ENCODE data around the gene C6orf118. TPM values are rescaled to one million over a fixed set of nuclear protein-coding genes. Genes with fewer than 3 reads are reported as not detected.

Gene C6orf118
- total RNA-seq, 1 experiment from 2014 or later = not detected

GRCh38 chr6:165317723-165318122 is 8.3 kb upstream of the C6orf118 start:
- no peak for DNase-seq
- Histone ChIP-seq H3T11ph (ENCODE audit: low read length) (no peak overlapping the region), H3K9ac (ENCODE audit: extremely low read depth, insufficient read length, low read length) (no peak overlapping the region), H3K23ac (ENCODE audit: insufficient read length, low read depth, low read length) (no peak overlapping the region), H3K56ac (ENCODE audit: insufficient read length, low read depth, low read length) (no peak overlapping the region), H2BK15ac (ENCODE audit: low read depth, low read length) (no peak overlapping the region), H3K9me3 (ENCODE audit: control insufficient read depth, low read depth, low read length) (no peaks in the 10 kb centered on the region), H2BK12ac (ENCODE audit: insufficient read length, low read depth, low read length) (no peak overlapping the region), H3K14ac (ENCODE audit: insufficient read depth, low read length) (no peak overlapping the region), H3K4me1 (ENCODE audit: insufficient read depth, low read length) (no peaks in the 10 kb centered on the region), H2AFZ (ENCODE audit: low read length) (no peak overlapping the region), H3K79me1 (ENCODE audit: insufficient read depth, low read depth, low read length, poor library complexity, severe bottlenecking) (no peaks in the 10 kb centered on the region), H4K5ac (ENCODE audit: insufficient read length, low read depth, low read length) (no peak overlapping the region), H3K27me3 (ENCODE audit: insufficient read depth, low read length) (no peaks in the 10 kb centered on the region), H3K27ac (ENCODE audit: insufficient read length, low read depth, low read length) (no peak overlapping the region), H3K4me2 (ENCODE audit: insufficient read depth, insufficient read length, low read length) (no peak overlapping the region), H2BK20ac (ENCODE audit: low read depth, low read length, poor library complexity, severe bottlenecking) (no peak overlapping the region), H4K8ac (replicated peaks; ENCODE audit: insufficient read length, low read depth, low read length) (no peak overlapping the region), H4K20me1 (ENCODE audit: control insufficient read depth, insufficient read depth, insufficient read length) (no peaks in the 10 kb centered on the region), H3K23me2 (ENCODE audit: insufficient read length, low read depth, low read length, poor library complexity, severe bottlenecking) (no peaks in the 10 kb centered on the region), H3K79me2 (ENCODE audit: insufficient read depth, low read length) (no peaks in the 10 kb centered on the region), H3K18ac (ENCODE audit: insufficient read length, low read depth, low read length) (no peak overlapping the region), H2BK5ac (ENCODE audit: insufficient read length, low read length) (no peak overlapping the region), H2BK120ac (ENCODE audit: low read depth, low read length, poor library complexity, severe bottlenecking) (no peak overlapping the region), H2AK5ac (ENCODE audit: insufficient read length, low read length) (no peak overlapping the region), H4K91ac (ENCODE audit: insufficient read length, low read depth, low read length) (no peak overlapping the region), H3K4ac (ENCODE audit: low read depth, low read length) (no peak overlapping the region)
- Mint-ChIP-seq H3K27me3 (ENCODE audit: low read depth) (peaks cover 2% of the 10 kb centered on the region), H3K36me3 (ENCODE audit: insufficient read depth in 1 of 3, low read depth in 3 of 3) (peaks cover 4 to 17% (median 8%) of the 10 kb centered on the region in 3 experiments; a peak in 6 of 7 replicates), H3K9me3 (peaks cover 23 to 27% of the 10 kb centered on the region in 2 experiments), H3K27ac (no peak overlapping the region), H3K4me1 (peaks cover 0 to 2% of the 10 kb centered on the region in 2 experiments; a peak in 1 of 4 replicates), H3K4me3 (no peak overlapping the region)
- no peak for TF ChIP-seq CTCF (conservative IDR thresholded peaks at IDR 0.05)
- no CpG with 5 or more reads among the region's 14 CpGs for WGBS (ENCODE audit: extremely low coverage, insufficient read length, low lambda C conversion rate)

Data from H9 (cell line).